GM12878 (cell line): Measurements from ENCODE around the gene PRRX1. TPM values are rescaled to one million over a fixed set of nuclear protein-coding genes. Genes with fewer than 3 reads are reported as not detected.

Source experiments
- ATAC-seq: fragments of 200-7000 bp; cut with Tn5 transposase; 3 replicates; pipeline ENCODE4 v1.9.1; 2020; ENCODE audit warnings: mild to moderate bottlenecking, moderate library complexity
- BruUV-seq: library from RNA; stranded (reverse); fragments of 400-500 nt; replicated peaks from 2 replicates; lab custom pipeline; 2021; lab: Mats Ljungman, UMichigan
- CTCF ChIA-PET: fragments of 300-600 bp; sonication (Branson Sonifier 250); formaldehyde crosslinking; extraction: SDS; loops from one replicate; lab custom pipeline; 2021; ENCODE audit warnings: inconsistent platforms; lab: Yijun Ruan, JAX
- POLR2A ChIA-PET: fragments of 350-600 bp; formaldehyde crosslinking; extraction: SDS; loops from one replicate; lab custom pipeline; 2021; ENCODE audit warnings: inconsistent platforms; lab: Charles Lee
- RAD21 ChIA-PET: fragments of 300-600 bp; sonication (Branson Sonifier 250); formaldehyde crosslinking; loops from one replicate; lab custom pipeline; 2023; ENCODE audit warnings: antibody characterized with exemption; ENCODE audit not compliant: unreplicated experiment; lab: Charles Lee
- SMC1A ChIA-PET: fragments of 300-600 bp; sonication (Branson Sonifier 250); formaldehyde crosslinking; loops from one replicate; lab custom pipeline; 2023; ENCODE audit not compliant: unreplicated experiment, uncharacterized antibody; lab: Charles Lee
- DNase-seq: peaks from one replicate; pipeline ENCODE4 v3.0.0-alpha.2; 2011; ENCODE audit warnings: low read depth, low spot score
- FAIRE-seq: peaks from 3 replicates; lab custom pipeline; 2011; peaks lifted over from hg19 to GRCh38; lab: Jason Lieb, UNC
- H2AFZ ChIP-seq: 2 replicates; pipeline ENCODE4 v1.6.0; 2011; ENCODE audit warnings: low read depth, low read length, control low read depth; ENCODE audit not compliant: control insufficient read depth
- H3K27ac ChIP-seq: 2 replicates; pipeline ENCODE4 v1.5.1; 2011; ENCODE audit warnings: control low read depth; ENCODE audit not compliant: control insufficient read depth, insufficient read depth
- H3K27me3 ChIP-seq, 2 experiments: replicated peaks in 1 of 2; 2 replicates each; pipeline versions ENCODE4 v1.6.0 to v1.6.1; 2011; ENCODE audit warnings: low read length in 1 of 2; ENCODE audit not compliant: control insufficient read depth in 2 of 2, insufficient read depth in 2 of 2
- H3K36me3 ChIP-seq, 2 experiments: 2 replicates each; pipeline ENCODE4 v1.5.1; 2011; ENCODE audit warnings: low read length in 1 of 2; ENCODE audit not compliant: control insufficient read depth in 2 of 2, insufficient read depth in 2 of 2
- H3K4me1 ChIP-seq: 2 replicates; pipeline ENCODE4 v1.6.1; 2011; ENCODE audit warnings: mild to moderate bottlenecking, low read length, moderate library complexity, mixed read lengths; ENCODE audit not compliant: control insufficient read depth, insufficient read depth
- H3K4me2 ChIP-seq: 2 replicates; pipeline ENCODE4 v1.6.0; 2011; ENCODE audit warnings: control low read depth; ENCODE audit not compliant: control insufficient read depth, insufficient read depth
- H3K4me3 ChIP-seq: fragments of 200-600 bp; sonication (generic); 2 replicates; pipeline ENCODE4 v1.5.1; 2016
- H3K79me2 ChIP-seq: 2 replicates; pipeline ENCODE4 v1.6.0; 2011; ENCODE audit warnings: low read length; ENCODE audit not compliant: control insufficient read depth, insufficient read depth
- H3K9ac ChIP-seq: 2 replicates; pipeline ENCODE4 v1.8.0; 2011; ENCODE audit warnings: low read length, control low read depth, mixed read lengths; ENCODE audit not compliant: control insufficient read depth, insufficient read depth
- H3K9me3 ChIP-seq: replicated peaks from 3 replicates; pipeline ENCODE4 v1.5.1; 2011; ENCODE audit warnings: mild to moderate bottlenecking, low read length; ENCODE audit not compliant: control insufficient read depth, insufficient read depth
- H4K20me1 ChIP-seq: 2 replicates; pipeline ENCODE4 v1.6.0; 2011; ENCODE audit not compliant: control insufficient read depth, insufficient read depth
- BACH1 ChIP-seq: fragments of 450-650 bp; IDR thresholded peaks from 2 replicates; pipeline ENCODE4 v1.6.1; 2017; ENCODE audit warnings: mild to moderate bottlenecking, borderline replicate concordance
- CHD4 ChIP-seq: fragments of 200-600 bp; sonication (generic); IDR thresholded peaks from 2 replicates; pipeline ENCODE4 v1.6.1; 2016; ENCODE audit warnings: mild to moderate bottlenecking
- FOXM1 ChIP-seq: IDR thresholded peaks from 2 replicates; pipeline ENCODE4 v1.6.1; 2012; ENCODE audit warnings: low read depth, mild to moderate bottlenecking, inconsistent platforms, low read length, moderate library complexity
- HDGF ChIP-seq: fragments of 450-650 bp; IDR thresholded peaks from 2 replicates; pipeline ENCODE4 v1.6.1; 2016; ENCODE audit warnings: antibody characterized with exemption
- MTA2 ChIP-seq: fragments of 450-650 bp; IDR thresholded peaks from 2 replicates; pipeline ENCODE4 v1.6.1; 2016; ENCODE audit warnings: low read depth, mild to moderate bottlenecking, moderate library complexity
- NFIC ChIP-seq: IDR thresholded peaks from 2 replicates; pipeline ENCODE4 v1.6.1; 2012; ENCODE audit warnings: low read depth, mild to moderate bottlenecking, inconsistent platforms, low read length, moderate library complexity
- RCOR1 ChIP-seq: conservative IDR thresholded peaks from 2 replicates; pipeline ENCODE4 v1.6.1; 2012; ENCODE audit warnings: low read depth, low read length, improper control_type of control experiment
- SIX5 ChIP-seq: IDR thresholded peaks from 2 replicates; pipeline ENCODE4 v1.6.1; 2011; ENCODE audit warnings: mild to moderate bottlenecking, low read depth, low read length, moderate library complexity; ENCODE audit not compliant: severe bottlenecking
- TAF1 ChIP-seq: IDR thresholded peaks from 2 replicates; pipeline ENCODE4 v1.6.1; 2011; ENCODE audit warnings: mild to moderate bottlenecking, low read depth, low read length, borderline replicate concordance
- WGBS: methylation state at CpG from one replicate; pipeline ENCODE4 v1.1.6; 2016; ENCODE audit warnings: low lambda C conversion rate; ENCODE audit not compliant: insufficient replicate concordance, insufficient coverage; ENCODE audit errors: missing lambda C conversion rate; 5-methylcytosine and 5-hydroxymethylcytosine counted together
- in situ Hi-C: fragments of 300-500 bp; cut with MboI; formaldehyde crosslinking; loops from 9 replicates; pipeline ENCODE4 v1.14.3; 2018; ENCODE audit warnings: mixed read lengths
- intact Hi-C: fragments of 100-400 bp; cut with micrococcal nuclease; formaldehyde crosslinking; loops from one replicate; pipeline ENCODE4 v1.14.2; 2022; ENCODE audit not compliant: unreplicated experiment
- polyA plus RNA-seq, 11 experiments: library from polyadenylated mRNA; depleted of rRNA in 4 of 11; unstranded in 6 of 11; stranded (reverse) in 5 of 11; fragments of >200 nt; fragmentation: Nextera tagmentation in 4 of 11; fragmentation: Illumina TruSeq in 1 of 11; extraction: Ambion mirVana in 4 of 11; extraction: Trizol in 1 of 11; gene quantifications; 1 replicate in 1 of 11; 2 replicates in 10 of 11; pipeline versions ENCODE4 v1.2.1 to v1.2.3, GENCODE V29; 2011 to 2016; ENCODE audit warnings: inconsistent platforms in 2 of 11, missing spikeins in 2 of 11, low read depth in 1 of 11
- total RNA-seq, 4 experiments: library from RNA; depleted of rRNA in 3 of 4; stranded (reverse); fragments of >200 nt in 3 of 4; fragmentation: Illumina TruSeq in 1 of 4; extraction: Trizol in 1 of 4; gene quantifications; 2 replicates each; pipeline versions ENCODE4 v1.2.1 to v1.2.3, GENCODE V29; 2013 to 2021
- TF ChIP-seq, protein P1 (sequence below): fragments of 450-650 bp; IDR thresholded peaks from 2 replicates; pipeline ENCODE4 v1.6.1; 2017; ENCODE audit warnings: mild to moderate bottlenecking, moderate library complexity
- TF ChIP-seq, protein P2 (sequence below): fragments of 450-650 bp; conservative IDR thresholded peaks from 2 replicates; pipeline ENCODE4 v1.6.1; 2017; ENCODE audit warnings: mild to moderate bottlenecking, moderate library complexity
- TF ChIP-seq, protein P3 (sequence below): IDR thresholded peaks from 2 replicates; pipeline ENCODE4 v1.6.1; 2011; ENCODE audit warnings: low read depth, low read length, improper control_type of control experiment, borderline replicate concordance
- TF ChIP-seq, protein P4 (sequence below): fragments of 450-650 bp; formaldehyde crosslinking; IDR thresholded peaks from 2 replicates; pipeline ENCODE4 v1.4.0; 2020; ENCODE audit warnings: mild to moderate bottlenecking, moderate library complexity

Gene PRRX1
- total and polyA plus RNA-seq, 10 of the 15 experiments (the other 5 are each of a cell fraction or from before 2014, with no cell fraction given): 0.42 to 64.6 (median 1.5) TPM

DNA sequence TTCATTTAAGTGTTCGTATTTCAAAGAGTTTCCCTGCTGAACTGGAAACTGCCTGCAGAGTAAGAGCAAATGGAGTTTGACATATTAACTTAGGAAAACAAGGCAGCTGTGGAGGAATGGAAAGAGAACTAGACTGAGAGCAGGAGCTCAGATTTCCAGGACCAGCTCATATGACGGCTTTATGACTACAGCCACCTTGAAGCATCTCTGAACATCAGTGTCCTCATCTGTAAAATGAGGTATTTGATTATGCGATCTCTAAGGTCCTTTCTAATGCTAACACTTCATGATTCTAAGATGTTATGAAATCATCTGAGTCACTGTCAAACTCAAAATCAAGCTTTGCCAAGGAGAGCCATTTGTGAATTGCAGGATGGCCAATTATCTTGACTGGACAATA, 112.3 kb downstream of the PRRX1 start (continued):
- no peak for TF ChIP-seq SIX5
- no peak for TF ChIP-seq TAF1
- TF ChIP-seq FOXM1: no peak
- TF ChIP-seq NFIC: no peak
- TF ChIP-seq, protein P1, sequence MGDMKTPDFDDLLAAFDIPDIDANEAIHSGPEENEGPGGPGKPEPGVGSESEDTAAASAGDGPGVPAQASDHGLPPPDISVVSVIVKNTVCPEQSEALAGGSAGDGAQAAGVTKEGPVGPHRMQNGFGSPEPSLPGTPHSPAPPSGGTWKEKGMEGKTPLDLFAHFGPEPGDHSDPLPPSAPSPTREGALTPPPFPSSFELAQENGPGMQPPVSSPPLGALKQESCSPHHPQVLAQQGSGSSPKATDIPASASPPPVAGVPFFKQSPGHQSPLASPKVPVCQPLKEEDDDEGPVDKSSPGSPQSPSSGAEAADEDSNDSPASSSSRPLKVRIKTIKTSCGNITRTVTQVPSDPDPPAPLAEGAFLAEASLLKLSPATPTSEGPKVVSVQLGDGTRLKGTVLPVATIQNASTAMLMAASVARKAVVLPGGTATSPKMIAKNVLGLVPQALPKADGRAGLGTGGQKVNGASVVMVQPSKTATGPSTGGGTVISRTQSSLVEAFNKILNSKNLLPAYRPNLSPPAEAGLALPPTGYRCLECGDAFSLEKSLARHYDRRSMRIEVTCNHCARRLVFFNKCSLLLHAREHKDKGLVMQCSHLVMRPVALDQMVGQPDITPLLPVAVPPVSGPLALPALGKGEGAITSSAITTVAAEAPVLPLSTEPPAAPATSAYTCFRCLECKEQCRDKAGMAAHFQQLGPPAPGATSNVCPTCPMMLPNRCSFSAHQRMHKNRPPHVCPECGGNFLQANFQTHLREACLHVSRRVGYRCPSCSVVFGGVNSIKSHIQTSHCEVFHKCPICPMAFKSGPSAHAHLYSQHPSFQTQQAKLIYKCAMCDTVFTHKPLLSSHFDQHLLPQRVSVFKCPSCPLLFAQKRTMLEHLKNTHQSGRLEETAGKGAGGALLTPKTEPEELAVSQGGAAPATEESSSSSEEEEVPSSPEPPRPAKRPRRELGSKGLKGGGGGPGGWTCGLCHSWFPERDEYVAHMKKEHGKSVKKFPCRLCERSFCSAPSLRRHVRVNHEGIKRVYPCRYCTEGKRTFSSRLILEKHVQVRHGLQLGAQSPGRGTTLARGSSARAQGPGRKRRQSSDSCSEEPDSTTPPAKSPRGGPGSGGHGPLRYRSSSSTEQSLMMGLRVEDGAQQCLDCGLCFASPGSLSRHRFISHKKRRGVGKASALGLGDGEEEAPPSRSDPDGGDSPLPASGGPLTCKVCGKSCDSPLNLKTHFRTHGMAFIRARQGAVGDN: no peak
- TF ChIP-seq, protein P2, sequence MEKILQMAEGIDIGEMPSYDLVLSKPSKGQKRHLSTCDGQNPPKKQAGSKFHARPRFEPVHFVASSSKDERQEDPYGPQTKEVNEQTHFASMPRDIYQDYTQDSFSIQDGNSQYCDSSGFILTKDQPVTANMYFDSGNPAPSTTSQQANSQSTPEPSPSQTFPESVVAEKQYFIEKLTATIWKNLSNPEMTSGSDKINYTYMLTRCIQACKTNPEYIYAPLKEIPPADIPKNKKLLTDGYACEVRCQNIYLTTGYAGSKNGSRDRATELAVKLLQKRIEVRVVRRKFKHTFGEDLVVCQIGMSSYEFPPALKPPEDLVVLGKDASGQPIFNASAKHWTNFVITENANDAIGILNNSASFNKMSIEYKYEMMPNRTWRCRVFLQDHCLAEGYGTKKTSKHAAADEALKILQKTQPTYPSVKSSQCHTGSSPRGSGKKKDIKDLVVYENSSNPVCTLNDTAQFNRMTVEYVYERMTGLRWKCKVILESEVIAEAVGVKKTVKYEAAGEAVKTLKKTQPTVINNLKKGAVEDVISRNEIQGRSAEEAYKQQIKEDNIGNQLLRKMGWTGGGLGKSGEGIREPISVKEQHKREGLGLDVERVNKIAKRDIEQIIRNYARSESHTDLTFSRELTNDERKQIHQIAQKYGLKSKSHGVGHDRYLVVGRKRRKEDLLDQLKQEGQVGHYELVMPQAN: no peak

DNA sequence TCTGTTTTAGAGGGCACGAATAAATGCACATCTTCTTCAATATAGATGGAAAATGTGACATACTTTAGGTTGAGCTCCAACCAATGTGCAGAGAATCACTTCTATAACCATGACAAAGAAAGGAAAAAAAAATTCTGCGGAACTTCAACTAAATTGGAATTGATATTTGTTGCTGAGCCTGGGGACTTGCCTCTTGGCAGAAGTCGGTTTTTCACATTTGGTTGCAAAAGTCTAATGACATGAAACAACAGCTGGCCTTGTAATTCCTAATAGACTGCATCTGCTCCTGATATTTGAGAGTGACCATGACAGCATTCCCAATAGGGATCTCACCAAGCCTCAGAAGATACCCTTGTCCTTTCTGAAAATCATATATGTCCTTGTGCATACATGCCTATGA, 112.8 kb downstream of the PRRX1 start:
- Histone ChIP-seq H3K9me3 (no peaks in the 10 kb centered on the region), H3K36me3 (no peaks in the 10 kb centered on the region), H3K27ac (no peak overlapping the region), H3K4me2 (no peak overlapping the region), H4K20me1 (no peaks in the 10 kb centered on the region), H3K4me3 (no peak overlapping the region), H3K27me3 (no peaks in the 10 kb centered on the region), H2AFZ (no peak overlapping the region), H3K79me2 (no peaks in the 10 kb centered on the region), H3K9ac (no peak overlapping the region), H3K4me1 (no peaks in the 10 kb centered on the region)
- in situ Hi-C loops (no loop called here), intact Hi-C loops (no loop called here)
- RAD21 ChIA-PET: no interaction called here
- no TSS peak for BruUV-seq
- CTCF ChIA-PET: interaction anchor here (0.7 to 1.5 kb wide), 5 partner anchors 10 to 88 kb away, joined by 3 to 4 read pairs (median 3); no protein-coding TSS in a partner anchor
- no peak for DNase-seq
- ATAC-seq: no peak
- SMC1A ChIA-PET: interaction anchor here (0.7 to 2.0 kb wide), 9 partner anchors 9 to 108 kb away, joined by 3 to 5 read pairs (median 3); no protein-coding TSS in a partner anchor
- POLR2A ChIA-PET: no interaction called here
- no peak for FAIRE-seq
- WGBS: 23% methylated on average over 3 of the region's 3 CpGs
- TF ChIP-seq, protein P3, sequence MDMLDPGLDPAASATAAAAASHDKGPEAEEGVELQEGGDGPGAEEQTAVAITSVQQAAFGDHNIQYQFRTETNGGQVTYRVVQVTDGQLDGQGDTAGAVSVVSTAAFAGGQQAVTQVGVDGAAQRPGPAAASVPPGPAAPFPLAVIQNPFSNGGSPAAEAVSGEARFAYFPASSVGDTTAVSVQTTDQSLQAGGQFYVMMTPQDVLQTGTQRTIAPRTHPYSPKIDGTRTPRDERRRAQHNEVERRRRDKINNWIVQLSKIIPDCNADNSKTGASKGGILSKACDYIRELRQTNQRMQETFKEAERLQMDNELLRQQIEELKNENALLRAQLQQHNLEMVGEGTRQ: no peak
- TF ChIP-seq BACH1: no peak
- no peak for TF ChIP-seq MTA2
- no peak for TF ChIP-seq RCOR1
- no peak for TF ChIP-seq HDGF
- TF ChIP-seq, protein P4, sequence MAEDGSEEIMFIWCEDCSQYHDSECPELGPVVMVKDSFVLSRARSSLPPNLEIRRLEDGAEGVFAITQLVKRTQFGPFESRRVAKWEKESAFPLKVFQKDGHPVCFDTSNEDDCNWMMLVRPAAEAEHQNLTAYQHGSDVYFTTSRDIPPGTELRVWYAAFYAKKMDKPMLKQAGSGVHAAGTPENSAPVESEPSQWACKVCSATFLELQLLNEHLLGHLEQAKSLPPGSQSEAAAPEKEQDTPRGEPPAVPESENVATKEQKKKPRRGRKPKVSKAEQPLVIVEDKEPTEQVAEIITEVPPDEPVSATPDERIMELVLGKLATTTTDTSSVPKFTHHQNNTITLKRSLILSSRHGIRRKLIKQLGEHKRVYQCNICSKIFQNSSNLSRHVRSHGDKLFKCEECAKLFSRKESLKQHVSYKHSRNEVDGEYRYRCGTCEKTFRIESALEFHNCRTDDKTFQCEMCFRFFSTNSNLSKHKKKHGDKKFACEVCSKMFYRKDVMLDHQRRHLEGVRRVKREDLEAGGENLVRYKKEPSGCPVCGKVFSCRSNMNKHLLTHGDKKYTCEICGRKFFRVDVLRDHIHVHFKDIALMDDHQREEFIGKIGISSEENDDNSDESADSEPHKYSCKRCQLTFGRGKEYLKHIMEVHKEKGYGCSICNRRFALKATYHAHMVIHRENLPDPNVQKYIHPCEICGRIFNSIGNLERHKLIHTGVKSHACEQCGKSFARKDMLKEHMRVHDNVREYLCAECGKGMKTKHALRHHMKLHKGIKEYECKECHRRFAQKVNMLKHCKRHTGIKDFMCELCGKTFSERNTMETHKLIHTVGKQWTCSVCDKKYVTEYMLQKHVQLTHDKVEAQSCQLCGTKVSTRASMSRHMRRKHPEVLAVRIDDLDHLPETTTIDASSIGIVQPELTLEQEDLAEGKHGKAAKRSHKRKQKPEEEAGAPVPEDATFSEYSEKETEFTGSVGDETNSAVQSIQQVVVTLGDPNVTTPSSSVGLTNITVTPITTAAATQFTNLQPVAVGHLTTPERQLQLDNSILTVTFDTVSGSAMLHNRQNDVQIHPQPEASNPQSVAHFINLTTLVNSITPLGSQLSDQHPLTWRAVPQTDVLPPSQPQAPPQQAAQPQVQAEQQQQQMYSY: no peak
- TF ChIP-seq CHD4: no peak
